CD14-positive monocyte (primary cell): ENCODE measurements around the gene TBC1D22A. TPM values are rescaled to one million over a fixed set of nuclear protein-coding genes. Genes with fewer than 3 reads are reported as not detected.
A peak's percentile ranks its signal among the peaks of the same experiment; 100 is the strongest.

Experiments used
- DNase-seq, 3 donors: peaks; one replicate each; pipeline ENCODE4 v3.0.0-alpha.2; 2011 to 2022
- H2AFZ ChIP-seq: 2 replicates; pipeline ENCODE4 v1.6.0; 2012; ENCODE audit warnings: mild to moderate bottlenecking, low read depth, low read length, inconsistent platforms; ENCODE audit not compliant: insufficient read depth, poor library complexity, severe bottlenecking
- H3K27ac ChIP-seq, 2 donors: 1 replicate in 1 of 2; 2 replicates in 1 of 2; pipeline ENCODE4 v1.5.1; 2012 to 2013; ENCODE audit warnings: low read length in 2 of 2, control low read depth in 1 of 2, inconsistent platforms in 1 of 2, low read depth in 1 of 2, mild to moderate bottlenecking in 1 of 2
- H3K27me3 ChIP-seq, 2 donors: one replicate each; pipeline versions ENCODE4 v1.6.0 to v1.6.1; 2011 to 2013; ENCODE audit warnings: low read length in 2 of 2; ENCODE audit not compliant: control insufficient read depth in 2 of 2, insufficient read depth in 2 of 2
- H3K36me3 ChIP-seq, 2 donors: replicated peaks in 1 of 2; 1 replicate in 1 of 2; 2 replicates in 1 of 2; pipeline versions ENCODE4 v1.5.1 to v1.6.1; 2012 to 2013; ENCODE audit warnings: low read length in 2 of 2, control low read depth in 1 of 2, inconsistent platforms in 1 of 2, mild to moderate bottlenecking in 1 of 2; ENCODE audit not compliant: insufficient read depth in 2 of 2, control insufficient read depth in 1 of 2
- H3K4me1 ChIP-seq, 2 donors: 1 replicate in 1 of 2; 2 replicates in 1 of 2; pipeline versions ENCODE4 v1.5.1 to v1.6.1; 2012 to 2013; ENCODE audit warnings: low read length in 2 of 2, control low read depth in 1 of 2, inconsistent platforms in 1 of 2, mild to moderate bottlenecking in 1 of 2, moderate library complexity in 1 of 2; ENCODE audit not compliant: insufficient read depth in 2 of 2, control insufficient read depth in 1 of 2
- H3K4me2 ChIP-seq: replicated peaks from 2 replicates; pipeline ENCODE3; 2012; ENCODE audit warnings: low read length, moderate library complexity, mild to moderate bottlenecking; ENCODE audit not compliant: poor library complexity, severe bottlenecking; ENCODE audit errors: extremely low read depth
- H3K4me3 ChIP-seq, 3 experiments: fragments of 200-600 bp in 1 of 3; sonication (generic) in 1 of 3; replicated peaks in 1 of 3; 1 replicate in 2 of 3; 2 replicates in 1 of 3; pipeline ENCODE4 v1.5.1; 2011 to 2013; ENCODE audit warnings: low read length in 3 of 3, mild to moderate bottlenecking in 3 of 3, control low read depth in 2 of 3, low read depth in 2 of 3, inconsistent platforms in 1 of 3, moderate library complexity in 1 of 3
- H3K79me2 ChIP-seq: 2 replicates; pipeline ENCODE4 v1.6.0; 2012; ENCODE audit warnings: mild to moderate bottlenecking, control low read depth, inconsistent platforms, low read length, moderate library complexity; ENCODE audit not compliant: insufficient read depth
- H3K9ac ChIP-seq: 2 replicates; pipeline ENCODE4 v1.6.0; 2017; ENCODE audit warnings: low read length, mild to moderate bottlenecking; ENCODE audit not compliant: insufficient read depth, poor library complexity, severe bottlenecking
- H3K9me3 ChIP-seq, 2 donors: replicated peaks in 1 of 2; 1 replicate in 1 of 2; 2 replicates in 1 of 2; pipeline versions ENCODE4 v1.5.1 to v1.6.1; 2012 to 2013; ENCODE audit warnings: low read length in 2 of 2, control low read depth in 1 of 2; ENCODE audit not compliant: control insufficient read depth in 1 of 2, insufficient read depth in 1 of 2
- H4K20me1 ChIP-seq: 2 replicates; pipeline ENCODE4 v1.6.0; 2012; ENCODE audit warnings: mild to moderate bottlenecking, low read length, control low read depth, moderate library complexity; ENCODE audit not compliant: insufficient read depth
- H3K27ac Mint-ChIP-seq, 7 donors: one replicate each; pipeline ENCODE4 v1.8.0; 2020; ENCODE audit warnings: mild to moderate bottlenecking in 7 of 7, mixed read lengths in 7 of 7, moderate library complexity in 6 of 7, inconsistent platforms in 2 of 7
- H3K27me3 Mint-ChIP-seq, 3 donors: one replicate each; pipeline ENCODE4 v1.8.0; 2021 to 2022; ENCODE audit warnings: low read depth in 3 of 3, mild to moderate bottlenecking in 3 of 3, mixed read lengths in 3 of 3, moderate library complexity in 3 of 3, inconsistent platforms in 1 of 3
- H3K36me3 Mint-ChIP-seq, 2 donors: one replicate each; pipeline ENCODE4 v1.8.0; 2020; ENCODE audit warnings: mixed read lengths in 2 of 2, inconsistent platforms in 1 of 2, mild to moderate bottlenecking in 1 of 2
- H3K4me1 Mint-ChIP-seq: one replicate; pipeline ENCODE4 v1.8.0; 2020; ENCODE audit warnings: mild to moderate bottlenecking, mixed read lengths
- H3K4me3 Mint-ChIP-seq, 2 donors: one replicate each; pipeline ENCODE4 v1.8.0; 2020; ENCODE audit warnings: mild to moderate bottlenecking in 2 of 2, mixed read lengths in 2 of 2, moderate library complexity in 1 of 2
- H3K9me3 Mint-ChIP-seq, 7 donors: one replicate each; pipeline ENCODE4 v1.8.0; 2020 to 2022; ENCODE audit warnings: mixed read lengths in 7 of 7, mild to moderate bottlenecking in 6 of 7, moderate library complexity in 6 of 7, inconsistent platforms in 2 of 7
- WGBS: methylation state at CpG from one replicate; pipeline ENCODE4 v1.1.5; 2013; ENCODE audit warnings: missing lambda C conversion rate; ENCODE audit not compliant: insufficient coverage; 5-methylcytosine and 5-hydroxymethylcytosine counted together
- intact Hi-C, 2 donors: fragments of 100-400 bp; cut with micrococcal nuclease; formaldehyde crosslinking; loops; one replicate each; pipeline versions ENCODE4 v1.15.0 to v1.15.1; 2023
- polyA plus RNA-seq, 3 donors: library from polyadenylated mRNA; depleted of rRNA in 1 of 3; unstranded in 2 of 3; stranded (reverse) in 1 of 3; fragments of 300-500 nt in 2 of 3; fragments of >200 nt in 1 of 3; fragmentation: Illumina TruSeq in 2 of 3; gene quantifications; 1 replicate in 2 of 3; 2 replicates in 1 of 3; pipeline ENCODE4 v1.2.3, GENCODE V29; 2012 to 2021
- TF ChIP-seq, protein P1 (sequence below): fragments of 200-600 bp; IDR thresholded peaks from one replicate; pipeline ENCODE4 v1.8.0; 2022; ENCODE audit warnings: antibody characterized with exemption, mild to moderate bottlenecking

The TBC1D22A gene
- polyA plus RNA-seq, 3 donors = 25.9 to 36.2 (median 29.5) TPM

DNA sequence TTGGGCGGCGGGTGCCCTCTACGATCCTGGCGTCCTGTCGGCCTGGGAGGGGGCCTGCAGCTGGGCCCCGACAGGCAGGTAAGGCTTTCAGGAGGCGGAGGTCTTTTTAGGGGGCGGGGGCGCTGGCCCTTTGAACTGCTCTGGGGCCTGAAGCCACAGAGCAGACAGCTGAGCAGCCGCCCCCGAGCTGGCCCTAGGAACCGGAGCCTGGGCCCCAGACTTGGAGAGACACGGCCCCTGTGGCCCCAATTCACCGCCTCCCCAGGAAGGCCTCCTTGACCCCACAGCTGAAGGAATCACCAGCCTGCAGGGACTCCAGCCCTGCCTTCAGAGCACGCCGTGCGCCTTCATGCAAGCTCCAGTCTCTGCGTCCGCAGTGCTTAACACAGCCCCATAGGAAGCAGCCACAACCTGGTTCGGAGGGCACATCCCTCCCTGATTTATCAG, 23.8 kb upstream of the TBC1D22A start:
- intact Hi-C loops = loop anchor here (2.0 to 10.0 kb wide), 4 partner anchors 16 to 144 kb away; no protein-coding TSS in a partner anchor
- Histone ChIP-seq H3K4me2 (peak overlapping the region; percentile 91), H3K4me3 (peak overlapping the region; percentile 45 to 87 (median 49)), H3K27ac (peak overlapping the region; percentile 44 to 88), H2AFZ (peak overlapping the region; percentile 75), H3K79me2 (peaks cover 47% of the 10 kb centered on the region), H3K27me3 (no peaks in the 10 kb centered on the region), H3K9me3 (peaks cover 0 to 8% of the 10 kb centered on the region in 2 donors), H3K9ac (peak overlapping the region; percentile 94), H3K4me1 (peaks cover 48 to 56% of the 10 kb centered on the region in 2 donors), H3K36me3 (no peaks in the 10 kb centered on the region), H4K20me1 (peaks cover 35% of the 10 kb centered on the region)
- Mint-ChIP-seq H3K4me3 (peak overlapping the region; percentile 79 to 91), H3K27me3 (peaks cover 0 to 4% (median 2%) of the 10 kb centered on the region in 3 donors), H3K27ac (peak overlapping the region; percentile 78 to 91 (median 85)), H3K4me1 (peaks cover 48% of the 10 kb centered on the region), H3K9me3 (peaks cover 6 to 9% (median 7%) of the 10 kb centered on the region in 7 donors), H3K36me3 (peaks cover 8 to 15% of the 10 kb centered on the region in 2 donors)
- TF ChIP-seq, protein P1, sequence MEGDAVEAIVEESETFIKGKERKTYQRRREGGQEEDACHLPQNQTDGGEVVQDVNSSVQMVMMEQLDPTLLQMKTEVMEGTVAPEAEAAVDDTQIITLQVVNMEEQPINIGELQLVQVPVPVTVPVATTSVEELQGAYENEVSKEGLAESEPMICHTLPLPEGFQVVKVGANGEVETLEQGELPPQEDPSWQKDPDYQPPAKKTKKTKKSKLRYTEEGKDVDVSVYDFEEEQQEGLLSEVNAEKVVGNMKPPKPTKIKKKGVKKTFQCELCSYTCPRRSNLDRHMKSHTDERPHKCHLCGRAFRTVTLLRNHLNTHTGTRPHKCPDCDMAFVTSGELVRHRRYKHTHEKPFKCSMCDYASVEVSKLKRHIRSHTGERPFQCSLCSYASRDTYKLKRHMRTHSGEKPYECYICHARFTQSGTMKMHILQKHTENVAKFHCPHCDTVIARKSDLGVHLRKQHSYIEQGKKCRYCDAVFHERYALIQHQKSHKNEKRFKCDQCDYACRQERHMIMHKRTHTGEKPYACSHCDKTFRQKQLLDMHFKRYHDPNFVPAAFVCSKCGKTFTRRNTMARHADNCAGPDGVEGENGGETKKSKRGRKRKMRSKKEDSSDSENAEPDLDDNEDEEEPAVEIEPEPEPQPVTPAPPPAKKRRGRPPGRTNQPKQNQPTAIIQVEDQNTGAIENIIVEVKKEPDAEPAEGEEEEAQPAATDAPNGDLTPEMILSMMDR = no peak
- 15% methylated on average over 20 of the region's 20 CpGs for WGBS
- DNase-seq = no peak

DNA sequence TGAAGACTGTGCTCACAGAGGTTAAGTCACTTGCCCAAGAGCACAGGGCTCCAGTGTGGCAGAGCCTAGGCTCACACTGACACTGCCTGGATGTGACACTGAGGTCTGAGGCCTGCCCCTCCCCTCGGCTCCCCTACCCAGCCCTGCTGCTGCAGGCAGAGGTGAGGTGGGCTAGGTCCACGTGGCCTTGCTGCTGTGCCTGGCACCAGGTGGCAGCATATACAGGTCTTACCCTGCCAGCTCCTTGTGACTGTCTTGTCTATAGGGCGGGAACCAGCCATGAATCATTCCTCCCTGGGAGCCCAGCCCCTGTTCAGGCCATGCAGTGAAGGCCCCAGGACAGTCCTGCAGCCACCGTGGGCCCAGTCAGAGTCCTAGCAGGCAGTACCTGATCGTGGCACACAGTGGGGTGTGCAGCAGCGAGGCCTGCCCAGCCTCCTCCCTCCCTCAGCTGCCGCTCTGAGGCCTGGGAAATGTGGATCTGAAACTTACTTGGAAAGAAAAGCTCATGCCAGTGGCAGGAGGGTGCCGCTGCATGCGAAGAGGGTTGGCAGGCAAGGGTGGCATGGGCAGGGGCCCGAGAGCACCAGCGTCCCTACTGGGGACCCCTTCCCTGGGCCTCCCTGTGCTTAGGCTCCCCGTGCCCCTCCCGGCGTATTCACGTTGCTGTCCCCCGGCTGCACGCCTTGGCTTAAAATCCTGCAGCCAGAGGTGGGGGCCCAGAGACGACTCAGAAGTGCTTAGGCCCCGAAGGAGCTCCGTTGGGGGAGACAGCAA, 23.2 kb upstream of the TBC1D22A start:
- Histone ChIP-seq H3K9me3 (peaks cover 0 to 8% of the 10 kb centered on the region in 2 donors), H3K4me1 (peaks cover 47 to 53% of the 10 kb centered on the region in 2 donors), H3K4me3 (peak overlapping the region; percentile 45 to 87 (median 49)), H3K27ac (peak overlapping the region; percentile 44 to 88), H3K36me3 (no peaks in the 10 kb centered on the region), H3K4me2 (peak overlapping the region; percentile 91), H3K27me3 (no peaks in the 10 kb centered on the region), H4K20me1 (peaks cover 29% of the 10 kb centered on the region), H3K79me2 (peaks cover 41% of the 10 kb centered on the region), H3K9ac (peak overlapping the region; percentile 94), H2AFZ (peak overlapping the region; percentile 75)
- 56% methylated on average over 12 of the region's 20 CpGs for WGBS
- Mint-ChIP-seq H3K9me3 (peaks cover 6 to 9% (median 7%) of the 10 kb centered on the region in 7 donors), H3K27ac (peak overlapping the region; percentile 78 to 91 (median 85)), H3K27me3 (peaks cover 0 to 4% (median 2%) of the 10 kb centered on the region in 3 donors), H3K4me3 (peak overlapping the region; percentile 79 to 91), H3K36me3 (peaks cover 8 to 15% of the 10 kb centered on the region in 2 donors), H3K4me1 (peaks cover 48% of the 10 kb centered on the region)
- intact Hi-C loops = loop anchor here (2.0 to 10.0 kb wide), 4 partner anchors 16 to 144 kb away; no protein-coding TSS in a partner anchor
- TF ChIP-seq, protein P1 = peak; percentile 58
- DNase-seq = peak; percentile 41 to 79 (median 67)
